ENCODE results near the gene C1QTNF4.

- TF ChIP-seq CTCF (conservative IDR thresholded peaks at IDR 0.05) (no peak), ZFX (IDR thresholded peaks at IDR 0.05) (no peak)
These were observed 2.4 kb downstream of the C1QTNF4 start for GRCh38 chr11:47591764-47592163.
